Measurements from ENCODE around the gene BAZ2B.

GRCh38 chr2:159497847-159498246 is 118.5 kb downstream of the BAZ2B start:
- no peak for TF ChIP-seq TARDBP (IDR thresholded peaks at IDR 0.05)
- TF ChIP-seq L3MBTL2 (conservative IDR thresholded peaks at IDR 0.05), result no peak
- no peak for TF ChIP-seq SP1 (IDR thresholded peaks at IDR 0.05)
- no peak for TF ChIP-seq FOXA1 (IDR thresholded peaks at IDR 0.05)
- no peak for TF ChIP-seq FOXK2 (IDR thresholded peaks at IDR 0.05)
- no peak for TF ChIP-seq LEF1 (IDR thresholded peaks at IDR 0.05; ENCODE audit: borderline replicate concordance)
- no peak for TF ChIP-seq NFRKB (IDR thresholded peaks at IDR 0.05)
- TF ChIP-seq BHLHE40 (IDR thresholded peaks at IDR 0.05; ENCODE audit: borderline replicate concordance), result no peak
- no peak for TF ChIP-seq FOXM1 (IDR thresholded peaks at IDR 0.05; ENCODE audit: borderline replicate concordance)
- no peak for TF ChIP-seq SUZ12 (IDR thresholded peaks at IDR 0.05)
- TF ChIP-seq ARNT (IDR thresholded peaks at IDR 0.05), result no peak
- no peak for TF ChIP-seq ELF4 (IDR thresholded peaks at IDR 0.05)
